K562 (cell line): Measurements from ENCODE around the gene AFAP1.

ENCODE experiments used
- CTCF ChIP-seq, 3 experiments: IDR thresholded peaks in 2 of 3; conservative IDR thresholded peaks in 1 of 3; 2 replicates each; pipeline ENCODE4 v1.5.1; 2011 to 2012; ENCODE audit warnings: low read length in 3 of 3, mild to moderate bottlenecking in 3 of 3, control low read depth in 2 of 3, improper control_type of control experiment in 1 of 3, inconsistent platforms in 1 of 3, low read depth in 1 of 3, mixed read lengths in 1 of 3, moderate library complexity in 1 of 3; ENCODE audit not compliant: insufficient read depth in 2 of 3
- E4F1 ChIP-seq: fragments of 250-450 bp; sonication (Bioruptor Pico); IDR thresholded peaks from 2 replicates; pipeline ENCODE4 v1.5.0; 2021; ENCODE audit warnings: mild to moderate bottlenecking, borderline replicate concordance
- ELF1 ChIP-seq: fragments of 200-800 bp; sonication (Bioruptor generic); IDR thresholded peaks from 2 replicates; pipeline ENCODE4 v1.6.1; 2016; ENCODE audit warnings: missing genetic modification characterization, missing compliant biosample characterization
- ELK1 ChIP-seq: sonication (generic); formaldehyde crosslinking; IDR thresholded peaks from 2 replicates; pipeline ENCODE4 v1.8.1; 2022; ENCODE audit warnings: missing genetic modification reagents
- FOXM1 ChIP-seq, 2 experiments: fragments of 450-650 bp in 1 of 2; sonication (generic) in 1 of 2; formaldehyde crosslinking in 1 of 2; IDR thresholded peaks; 2 replicates each; pipeline versions ENCODE4 v1.6.1 to v1.9.0; 2017 to 2022; ENCODE audit warnings: low read depth in 2 of 2, mild to moderate bottlenecking in 2 of 2, missing genetic modification reagents in 1 of 2, moderate library complexity in 1 of 2
- MAX ChIP-seq: sonication (generic); formaldehyde crosslinking; IDR thresholded peaks from 2 replicates; pipeline ENCODE4 v1.9.0; 2022; ENCODE audit warnings: mild to moderate bottlenecking, missing genetic modification reagents
- PREB ChIP-seq: sonication (generic); formaldehyde crosslinking; IDR thresholded peaks from 2 replicates; pipeline ENCODE4 v1.8.1; 2023; ENCODE audit warnings: mild to moderate bottlenecking, missing genetic modification reagents
- RNF2 ChIP-seq: sonication (generic); IDR thresholded peaks from 2 replicates; pipeline ENCODE4 v1.6.1; 2016
- U2AF2 ChIP-seq: fragments of 200-400 bp; formaldehyde crosslinking; optimal IDR thresholded peaks from 2 replicates; pipeline ENCODE3; 2017; ENCODE audit warnings: low read depth, mild to moderate bottlenecking, low read length
- ZBTB40 ChIP-seq, 2 experiments: fragments of 450-650 bp in 1 of 2; sonication (generic) in 1 of 2; formaldehyde crosslinking in 1 of 2; IDR thresholded peaks; 2 replicates each; pipeline versions ENCODE4 v1.7.1 to v1.9.0; 2016 to 2022; ENCODE audit warnings: inconsistent platforms in 1 of 2, mild to moderate bottlenecking in 1 of 2, missing genetic modification reagents in 1 of 2
- ZNF274 ChIP-seq: IDR thresholded peaks from 2 replicates; pipeline ENCODE4 v1.6.1; 2011; ENCODE audit warnings: low read depth, mild to moderate bottlenecking, low read length, moderate library complexity, borderline replicate concordance
- ZNF431 ChIP-seq: sonication (generic); formaldehyde crosslinking; IDR thresholded peaks from 2 replicates; pipeline ENCODE4 v1.8.0; 2022; ENCODE audit warnings: mild to moderate bottlenecking, missing genetic modification reagents

- TF ChIP-seq FOXM1 (IDR thresholded peaks at IDR 0.05; ENCODE audit: low read depth) (no peak), FOXM1 (CRISPR knock-in tag; IDR thresholded peaks at IDR 0.05; ENCODE audit: low read depth) (no peak), ZBTB40 (IDR thresholded peaks at IDR 0.05) (no peak), ZBTB40 (CRISPR knock-in tag; IDR thresholded peaks at IDR 0.05) (no peak), MAX (CRISPR knock-in tag) (no peak), PREB (CRISPR knock-in tag) (no peak), ELK1 (CRISPR knock-in tag) (no peak), ZNF274 (no peak), ELF1 (no peak), E4F1 (CRISPR knock-in tag) (no peak), U2AF2 (no peak), ZNF431 (no peak), CTCF (IDR thresholded peaks at IDR 0.05 in 2 of 3, conservative IDR thresholded peaks at IDR 0.05 in 1 of 3; ENCODE audit: insufficient read depth in 2 of 3, low read depth in 1 of 3, low read length in 3 of 3) (no peak), RNF2 (no peak)
Observed at GRCh38 chr4:7868436-7868775, 71.3 kb downstream of the AFAP1 start.
